HepG2 (cell line): ENCODE data around the gene CENPK. TPM values are rescaled to one million over a fixed set of nuclear protein-coding genes. Genes with fewer than 3 reads are reported as not detected.
A peak's percentile ranks its signal among the peaks of the same experiment; 100 is the strongest.

Experiments
- AKAP8 ChIP-seq: sonication (generic); formaldehyde crosslinking; IDR thresholded peaks from 2 replicates; pipeline ENCODE4 v1.5.1; 2020; ENCODE audit warnings: mild to moderate bottlenecking, missing genetic modification reagents
- ARHGAP35 ChIP-seq: sonication (generic); formaldehyde crosslinking; IDR thresholded peaks from 2 replicates; pipeline ENCODE4 v1.9.0; 2022; ENCODE audit warnings: mild to moderate bottlenecking, inconsistent platforms, moderate library complexity, missing genetic modification reagents, borderline replicate concordance
- ARID2 ChIP-seq: sonication (generic); formaldehyde crosslinking; IDR thresholded peaks from 2 replicates; pipeline ENCODE4 v1.8.1; 2022; ENCODE audit warnings: mild to moderate bottlenecking, missing genetic modification reagents, borderline replicate concordance
- ASH2L ChIP-seq: fragments of 300-600, 200-600 bp; sonication (generic); IDR thresholded peaks from 2 replicates; pipeline ENCODE4 v1.7.0; 2017; ENCODE audit warnings: low read depth, mild to moderate bottlenecking, moderate library complexity, mixed read lengths, low read length; ENCODE audit not compliant: insufficient read length
- ATF7 ChIP-seq, 2 experiments: fragments of 450-650 bp in 1 of 2; sonication (generic) in 1 of 2; formaldehyde crosslinking in 1 of 2; IDR thresholded peaks; 2 replicates each; pipeline versions ENCODE4 v1.4.0 to v1.6.1; 2016 to 2020; ENCODE audit warnings: antibody characterized with exemption in 1 of 2, mild to moderate bottlenecking in 1 of 2, missing genetic modification reagents in 1 of 2
- BHLHE40 ChIP-seq: IDR thresholded peaks from 2 replicates; pipeline ENCODE4 v1.6.1; 2011; ENCODE audit warnings: low read length, improper control_type of control experiment
- CREB1 ChIP-seq, 2 experiments: fragments of 450-650 bp in 1 of 2; IDR thresholded peaks; 2 replicates each; pipeline ENCODE4 v1.6.1; 2016 to 2017; ENCODE audit warnings: control low read depth in 1 of 2, mild to moderate bottlenecking in 1 of 2, missing compliant biosample characterization in 1 of 2, missing genetic modification characterization in 1 of 2
- HDAC1 ChIP-seq: sonication (generic); formaldehyde crosslinking; IDR thresholded peaks from 2 replicates; pipeline ENCODE4 v1.5.1; 2020; ENCODE audit warnings: mild to moderate bottlenecking, missing genetic modification reagents
- KAT7 ChIP-seq: IDR thresholded peaks from 2 replicates; pipeline ENCODE4 v1.6.1; 2018; ENCODE audit warnings: borderline replicate concordance, missing compliant biosample characterization
- POGZ ChIP-seq: sonication (generic); formaldehyde crosslinking; IDR thresholded peaks from 2 replicates; pipeline ENCODE4 v1.4.0; 2020; ENCODE audit warnings: mild to moderate bottlenecking, missing genetic modification reagents
- RFXAP ChIP-seq: sonication (generic); formaldehyde crosslinking; IDR thresholded peaks from 2 replicates; pipeline ENCODE4 v1.4.0; 2020; ENCODE audit warnings: missing genetic modification reagents, borderline replicate concordance
- TP53 ChIP-seq: sonication (generic); formaldehyde crosslinking; conservative IDR thresholded peaks from 2 replicates; pipeline ENCODE4 v1.4.0; 2020; ENCODE audit warnings: missing genetic modification reagents
- YEATS4 ChIP-seq: sonication (generic); formaldehyde crosslinking; IDR thresholded peaks from 2 replicates; pipeline ENCODE4 v1.4.0; 2020; ENCODE audit warnings: missing genetic modification reagents, borderline replicate concordance
- ZMYM4 ChIP-seq: sonication (generic); formaldehyde crosslinking; IDR thresholded peaks from 2 replicates; pipeline ENCODE4 v1.8.1; 2023; ENCODE audit warnings: mild to moderate bottlenecking, missing genetic modification reagents
- ZNF772 ChIP-seq: sonication (generic); formaldehyde crosslinking; IDR thresholded peaks from 2 replicates; pipeline ENCODE4 v1.5.0; 2020; ENCODE audit warnings: mild to moderate bottlenecking, missing genetic modification reagents
- ZSCAN25 ChIP-seq: sonication (generic); formaldehyde crosslinking; IDR thresholded peaks from 2 replicates; pipeline ENCODE4 v1.8.0; 2022; ENCODE audit warnings: mild to moderate bottlenecking, missing genetic modification reagents
- polyA plus RNA-seq, 8 experiments: library from polyadenylated mRNA; depleted of rRNA in 3 of 8; stranded (reverse) in 7 of 8; unstranded in 1 of 8; fragments of >200 nt; fragmentation: Illumina TruSeq in 4 of 8; extraction: Trizol in 4 of 8; gene quantifications; 2 replicates each; pipeline versions ENCODE4 v1.2.1 to v1.2.3, GENCODE V29; 2011 to 2016; ENCODE audit warnings: low read depth in 4 of 8, missing spikeins in 1 of 8, mixed read lengths in 1 of 8; ENCODE audit not compliant: insufficient read depth in 1 of 8
- total RNA-seq, 5 experiments: library from RNA; depleted of rRNA; stranded (reverse); fragments of >200 nt; fragmentation: Illumina TruSeq; extraction: Trizol; gene quantifications; 2 replicates each; pipeline ENCODE4 v1.2.3, GENCODE V29; 2016; ENCODE audit warnings: low read depth in 1 of 5
- TF ChIP-seq, protein P1 (sequence below): IDR thresholded peaks from 2 replicates; pipeline ENCODE4 v1.4.0; 2020; ENCODE audit warnings: mild to moderate bottlenecking, missing genetic modification reagents
- TF ChIP-seq, protein P2 (sequence below): fragments of 450-650 bp; IDR thresholded peaks from 2 replicates; pipeline ENCODE4 v1.6.1; 2016
- TF ChIP-seq, protein P3 (sequence below): IDR thresholded peaks from 2 replicates; pipeline ENCODE4 v1.6.1; 2016
- TF ChIP-seq, protein P4 (sequence below): sonication (generic); formaldehyde crosslinking; IDR thresholded peaks from 2 replicates; pipeline ENCODE4 v1.9.0; 2021; ENCODE audit warnings: missing genetic modification reagents, mild to moderate bottlenecking, borderline replicate concordance

CENPK gene
- total and polyA plus RNA-seq, 2 of the 13 experiments (the other 11 are each of a cell fraction or from before 2014, with no cell fraction given): 14.3 to 54.4 TPM

DNA sequence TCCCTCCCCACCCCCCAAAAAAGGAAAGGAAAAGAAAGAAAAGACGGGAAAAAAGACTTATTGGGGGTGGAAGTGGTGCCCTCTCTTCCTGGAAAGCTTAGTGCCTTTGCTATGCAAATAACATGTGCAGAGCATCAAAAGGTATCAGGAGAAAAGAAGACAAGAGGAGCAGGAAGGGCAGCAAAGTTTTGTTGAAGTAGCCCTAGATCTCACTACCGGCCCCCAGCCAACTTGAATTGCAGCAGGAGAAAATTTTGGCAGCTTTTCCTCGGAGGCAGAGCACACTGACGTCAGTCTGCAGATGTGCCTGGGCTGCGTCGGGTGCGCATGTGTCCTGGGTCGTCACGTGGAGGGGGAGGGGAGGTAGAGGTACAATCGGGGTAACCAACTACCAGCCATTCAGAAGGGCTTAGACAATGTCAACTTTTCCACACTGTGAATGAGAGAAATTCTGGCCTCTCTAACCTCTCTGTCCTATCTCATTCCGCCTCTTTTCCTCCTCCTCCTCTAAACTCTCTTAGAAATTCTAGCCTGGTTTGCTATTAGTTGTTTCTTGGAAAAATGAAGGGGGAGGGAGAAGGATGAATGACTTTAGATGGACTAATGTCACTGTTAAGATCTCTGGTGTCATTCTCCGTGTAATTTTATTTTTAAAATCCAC lies 81.2 kb downstream of the CENPK start, which contains the start of gene ADAMTS6 (continued):
- TF ChIP-seq ATF7 (IDR thresholded peaks at IDR 0.05) (no peak), ATF7 (CRISPR knock-in tag; IDR thresholded peaks at IDR 0.05) (peak; percentile 78; the same call in 1 of the 2 replicates), ZNF772 (CRISPR knock-in tag) (0 out of 2 replicates have a peak, but pooled peaks have one; percentile 21), HDAC1 (CRISPR knock-in tag) (peak; percentile 67; the same call in 1 of the 2 replicates), RFXAP (no peak), YEATS4 (no peak), ZMYM4 (CRISPR knock-in tag) (peak; percentile 86), KAT7 (CRISPR knock-in tag) (no peak), ARHGAP35 (CRISPR knock-in tag) (no peak), CREB1 (IDR thresholded peaks at IDR 0.05) (peak; percentile 85), CREB1 (CRISPR knock-in tag; IDR thresholded peaks at IDR 0.05) (0 out of 2 replicates have a peak, but pooled peaks have one; percentile 24), AKAP8 (no peak), TP53 (CRISPR knock-in tag) (no peak), ASH2L (no peak), ZSCAN25 (CRISPR knock-in tag) (0 out of 2 replicates have a peak, but pooled peaks have one; percentile 26), BHLHE40 (peak; percentile 92), POGZ (CRISPR knock-in tag) (peak; percentile 69), ARID2 (CRISPR knock-in tag) (no peak)
- TF ChIP-seq, protein P1, sequence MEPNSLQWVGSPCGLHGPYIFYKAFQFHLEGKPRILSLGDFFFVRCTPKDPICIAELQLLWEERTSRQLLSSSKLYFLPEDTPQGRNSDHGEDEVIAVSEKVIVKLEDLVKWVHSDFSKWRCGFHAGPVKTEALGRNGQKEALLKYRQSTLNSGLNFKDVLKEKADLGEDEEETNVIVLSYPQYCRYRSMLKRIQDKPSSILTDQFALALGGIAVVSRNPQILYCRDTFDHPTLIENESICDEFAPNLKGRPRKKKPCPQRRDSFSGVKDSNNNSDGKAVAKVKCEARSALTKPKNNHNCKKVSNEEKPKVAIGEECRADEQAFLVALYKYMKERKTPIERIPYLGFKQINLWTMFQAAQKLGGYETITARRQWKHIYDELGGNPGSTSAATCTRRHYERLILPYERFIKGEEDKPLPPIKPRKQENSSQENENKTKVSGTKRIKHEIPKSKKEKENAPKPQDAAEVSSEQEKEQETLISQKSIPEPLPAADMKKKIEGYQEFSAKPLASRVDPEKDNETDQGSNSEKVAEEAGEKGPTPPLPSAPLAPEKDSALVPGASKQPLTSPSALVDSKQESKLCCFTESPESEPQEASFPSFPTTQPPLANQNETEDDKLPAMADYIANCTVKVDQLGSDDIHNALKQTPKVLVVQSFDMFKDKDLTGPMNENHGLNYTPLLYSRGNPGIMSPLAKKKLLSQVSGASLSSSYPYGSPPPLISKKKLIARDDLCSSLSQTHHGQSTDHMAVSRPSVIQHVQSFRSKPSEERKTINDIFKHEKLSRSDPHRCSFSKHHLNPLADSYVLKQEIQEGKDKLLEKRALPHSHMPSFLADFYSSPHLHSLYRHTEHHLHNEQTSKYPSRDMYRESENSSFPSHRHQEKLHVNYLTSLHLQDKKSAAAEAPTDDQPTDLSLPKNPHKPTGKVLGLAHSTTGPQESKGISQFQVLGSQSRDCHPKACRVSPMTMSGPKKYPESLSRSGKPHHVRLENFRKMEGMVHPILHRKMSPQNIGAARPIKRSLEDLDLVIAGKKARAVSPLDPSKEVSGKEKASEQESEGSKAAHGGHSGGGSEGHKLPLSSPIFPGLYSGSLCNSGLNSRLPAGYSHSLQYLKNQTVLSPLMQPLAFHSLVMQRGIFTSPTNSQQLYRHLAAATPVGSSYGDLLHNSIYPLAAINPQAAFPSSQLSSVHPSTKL (CRISPR knock-in tag): peak; percentile 42; the same call in 1 of the 2 replicates
- TF ChIP-seq, protein P2, sequence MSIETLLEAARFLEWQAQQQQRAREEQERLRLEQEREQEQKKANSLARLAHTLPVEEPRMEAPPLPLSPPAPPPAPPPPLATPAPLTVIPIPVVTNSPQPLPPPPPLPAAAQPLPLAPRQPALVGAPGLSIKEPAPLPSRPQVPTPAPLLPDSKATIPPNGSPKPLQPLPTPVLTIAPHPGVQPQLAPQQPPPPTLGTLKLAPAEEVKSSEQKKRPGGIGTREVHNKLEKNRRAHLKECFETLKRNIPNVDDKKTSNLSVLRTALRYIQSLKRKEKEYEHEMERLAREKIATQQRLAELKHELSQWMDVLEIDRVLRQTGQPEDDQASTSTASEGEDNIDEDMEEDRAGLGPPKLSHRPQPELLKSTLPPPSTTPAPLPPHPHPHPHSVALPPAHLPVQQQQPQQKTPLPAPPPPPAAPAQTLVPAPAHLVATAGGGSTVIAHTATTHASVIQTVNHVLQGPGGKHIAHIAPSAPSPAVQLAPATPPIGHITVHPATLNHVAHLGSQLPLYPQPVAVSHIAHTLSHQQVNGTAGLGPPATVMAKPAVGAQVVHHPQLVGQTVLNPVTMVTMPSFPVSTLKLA: peak; percentile 67
- TF ChIP-seq, protein P3, sequence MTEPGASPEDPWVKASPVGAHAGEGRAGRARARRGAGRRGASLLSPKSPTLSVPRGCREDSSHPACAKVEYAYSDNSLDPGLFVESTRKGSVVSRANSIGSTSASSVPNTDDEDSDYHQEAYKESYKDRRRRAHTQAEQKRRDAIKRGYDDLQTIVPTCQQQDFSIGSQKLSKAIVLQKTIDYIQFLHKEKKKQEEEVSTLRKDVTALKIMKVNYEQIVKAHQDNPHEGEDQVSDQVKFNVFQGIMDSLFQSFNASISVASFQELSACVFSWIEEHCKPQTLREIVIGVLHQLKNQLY (CRISPR knock-in tag): peak; percentile 13; the same call in 1 of the 2 replicates
- TF ChIP-seq, protein P4, sequence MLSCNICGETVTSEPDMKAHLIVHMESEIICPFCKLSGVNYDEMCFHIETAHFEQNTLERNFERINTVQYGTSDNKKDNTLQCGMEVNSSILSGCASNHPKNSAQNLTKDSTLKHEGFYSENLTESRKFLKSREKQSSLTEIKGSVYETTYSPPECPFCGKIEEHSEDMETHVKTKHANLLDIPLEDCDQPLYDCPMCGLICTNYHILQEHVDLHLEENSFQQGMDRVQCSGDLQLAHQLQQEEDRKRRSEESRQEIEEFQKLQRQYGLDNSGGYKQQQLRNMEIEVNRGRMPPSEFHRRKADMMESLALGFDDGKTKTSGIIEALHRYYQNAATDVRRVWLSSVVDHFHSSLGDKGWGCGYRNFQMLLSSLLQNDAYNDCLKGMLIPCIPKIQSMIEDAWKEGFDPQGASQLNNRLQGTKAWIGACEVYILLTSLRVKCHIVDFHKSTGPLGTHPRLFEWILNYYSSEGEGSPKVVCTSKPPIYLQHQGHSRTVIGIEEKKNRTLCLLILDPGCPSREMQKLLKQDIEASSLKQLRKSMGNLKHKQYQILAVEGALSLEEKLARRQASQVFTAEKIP (CRISPR knock-in tag): no peak
